IPS-20b (cell line): ENCODE data around the gene EVA1B.

Source experiments
- H3K27ac ChIP-seq: one replicate; pipeline ENCODE4 v1.5.1; 2013; ENCODE audit warnings: low read length
- H3K27me3 ChIP-seq: 2 replicates; pipeline ENCODE4 v1.6.1; 2013; ENCODE audit warnings: mild to moderate bottlenecking, low read length, inconsistent platforms; ENCODE audit not compliant: insufficient read depth
- H3K36me3 ChIP-seq: 2 replicates; pipeline ENCODE4 v1.6.1; 2013; ENCODE audit warnings: low read depth, mild to moderate bottlenecking, inconsistent platforms, low read length, moderate library complexity; ENCODE audit not compliant: insufficient read depth
- H3K4me1 ChIP-seq: 2 replicates; pipeline ENCODE4 v1.6.1; 2013; ENCODE audit warnings: mild to moderate bottlenecking, control low read depth, inconsistent platforms, low read length, moderate library complexity; ENCODE audit not compliant: insufficient read depth
- H3K4me3 ChIP-seq: 2 replicates; pipeline ENCODE4 v1.5.1; 2013; ENCODE audit warnings: mild to moderate bottlenecking, low read length, inconsistent platforms
- H3K9ac ChIP-seq: 2 replicates; pipeline ENCODE4 v1.6.1; 2013; ENCODE audit warnings: low read depth, mild to moderate bottlenecking, inconsistent platforms, low read length, moderate library complexity
- H3K9me3 ChIP-seq: 2 replicates; pipeline ENCODE4 v1.6.1; 2013; ENCODE audit warnings: mild to moderate bottlenecking, low read depth, low read length, inconsistent platforms; ENCODE audit not compliant: insufficient read depth

The EVA1B gene

GRCh38 chr1:36287595-36287994 is 35.9 kb downstream of the EVA1B start:
- Histone ChIP-seq H3K9ac (no peak overlapping the region), H3K4me1 (no peaks in the 10 kb centered on the region), H3K36me3 (peaks cover 94% of the 10 kb centered on the region), H3K27ac (no peak overlapping the region), H3K9me3 (no peaks in the 10 kb centered on the region), H3K27me3 (no peaks in the 10 kb centered on the region), H3K4me3 (no peak overlapping the region)

DNA sequence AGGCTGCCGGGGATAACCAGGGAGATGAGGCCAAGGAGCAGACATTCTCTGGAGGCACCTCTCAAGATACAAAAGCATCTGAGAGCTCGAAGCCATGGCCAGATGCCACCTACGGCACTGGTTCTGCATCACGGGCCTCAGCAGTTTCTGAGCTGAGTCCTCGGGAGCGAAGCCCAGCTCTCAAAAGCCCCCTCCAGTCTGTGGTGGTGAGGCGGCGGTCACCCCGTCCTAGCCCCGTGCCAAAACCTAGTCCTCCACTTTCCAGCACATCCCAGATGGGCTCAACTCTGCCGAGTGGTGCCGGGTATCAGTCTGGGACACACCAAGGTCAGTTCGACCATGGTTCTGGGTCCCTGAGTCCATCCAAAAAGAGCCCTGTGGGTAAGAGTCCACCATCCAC is 36.6 kb downstream of the EVA1B start:
- H3K9me3 ChIP-seq = no peaks in the 10 kb centered on the region
- no peaks in the 10 kb centered on the region for H3K27me3 ChIP-seq
- no peaks in the 10 kb centered on the region for H3K4me1 ChIP-seq
- H3K27ac ChIP-seq = no peak overlapping the region
- H3K9ac ChIP-seq = no peak overlapping the region
- H3K36me3 ChIP-seq = peaks cover 90% of the 10 kb centered on the region
- H3K4me3 ChIP-seq = no peak overlapping the region

- H3K4me3 ChIP-seq = no peak overlapping the region
- H3K9ac ChIP-seq = no peak overlapping the region
- peaks cover 78% of the 10 kb centered on the region for H3K36me3 ChIP-seq
- H3K4me1 ChIP-seq = no peaks in the 10 kb centered on the region
- H3K27me3 ChIP-seq = no peaks in the 10 kb centered on the region
- H3K9me3 ChIP-seq = no peaks in the 10 kb centered on the region
- no peak overlapping the region for H3K27ac ChIP-seq
Observed at GRCh38 chr1:36285443-36286101, 37.9 kb downstream of the EVA1B start.

- Histone ChIP-seq H3K27me3 (no peaks in the 10 kb centered on the region), H3K9ac (no peak overlapping the region), H3K4me1 (no peaks in the 10 kb centered on the region), H3K9me3 (no peaks in the 10 kb centered on the region), H3K4me3 (no peak overlapping the region), H3K36me3 (peaks cover 69% of the 10 kb centered on the region), H3K27ac (no peak overlapping the region)
Observed at GRCh38 chr1:36284517-36284916, 38.9 kb downstream of the EVA1B start.

GRCh38 chr1:36284061-36284460 is 39.4 kb downstream of the EVA1B start:
- no peak overlapping the region for H3K27ac ChIP-seq
- H3K36me3 ChIP-seq = peaks cover 64% of the 10 kb centered on the region

GRCh38 chr1:36279789-36280296 is 43.6 kb downstream of the EVA1B start:
- Histone ChIP-seq H3K27ac (no peak overlapping the region), H3K9ac (no peak overlapping the region), H3K9me3 (no peaks in the 10 kb centered on the region), H3K36me3 (peaks cover 26% of the 10 kb centered on the region), H3K27me3 (no peaks in the 10 kb centered on the region), H3K4me1 (no peaks in the 10 kb centered on the region), H3K4me3 (no peak overlapping the region)

More at GRCh38 chr1:36284061-36284460, 39.4 kb downstream of the EVA1B start:
- no peak overlapping the region for H3K4me3 ChIP-seq
- H3K9me3 ChIP-seq = no peaks in the 10 kb centered on the region
- H3K9ac ChIP-seq = no peak overlapping the region
- H3K4me1 ChIP-seq = no peaks in the 10 kb centered on the region
- H3K27me3 ChIP-seq = no peaks in the 10 kb centered on the region

GRCh38 chr1:36279110-36279788 is 44.2 kb downstream of the EVA1B start:
- Histone ChIP-seq H3K9ac (no peak overlapping the region), H3K36me3 (peaks cover 25% of the 10 kb centered on the region), H3K27me3 (no peaks in the 10 kb centered on the region), H3K9me3 (no peaks in the 10 kb centered on the region), H3K4me1 (no peaks in the 10 kb centered on the region), H3K4me3 (no peak overlapping the region), H3K27ac (no peak overlapping the region)

- H3K9ac ChIP-seq = no peak overlapping the region
- no peaks in the 10 kb centered on the region for H3K9me3 ChIP-seq
- H3K4me1 ChIP-seq = no peaks in the 10 kb centered on the region
- H3K27ac ChIP-seq = no peak overlapping the region
- no peaks in the 10 kb centered on the region for H3K27me3 ChIP-seq
- peaks cover 23% of the 10 kb centered on the region for H3K36me3 ChIP-seq
- no peak overlapping the region for H3K4me3 ChIP-seq
Observed at GRCh38 chr1:36276688-36277087, 46.8 kb downstream of the EVA1B start.

- H3K4me1 ChIP-seq = no peaks in the 10 kb centered on the region
- H3K36me3 ChIP-seq = peaks cover 34% of the 10 kb centered on the region
- H3K27ac ChIP-seq = no peak overlapping the region
- H3K9me3 ChIP-seq = no peaks in the 10 kb centered on the region
- no peak overlapping the region for H3K4me3 ChIP-seq
- no peak overlapping the region for H3K9ac ChIP-seq
- H3K27me3 ChIP-seq = no peaks in the 10 kb centered on the region
Observed at GRCh38 chr1:36274201-36274600, 49.2 kb downstream of the EVA1B start.

GRCh38 chr1:36273024-36273423 is 50.4 kb downstream of the EVA1B start:
- H3K4me1 ChIP-seq = no peaks in the 10 kb centered on the region
- no peak overlapping the region for H3K27ac ChIP-seq
- no peak overlapping the region for H3K9ac ChIP-seq
- no peak overlapping the region for H3K4me3 ChIP-seq
- H3K27me3 ChIP-seq = no peaks in the 10 kb centered on the region
- H3K9me3 ChIP-seq = no peaks in the 10 kb centered on the region
- H3K36me3 ChIP-seq = peaks cover 44% of the 10 kb centered on the region
